ENCODE data around the gene LRRC31.

The LRRC31 gene

GRCh38 chr3:169822540-169822939, 47.2 kb downstream of the LRRC31 start:
- no peak for TF ChIP-seq CTCF (conservative IDR thresholded peaks at IDR 0.05; ENCODE audit: control insufficient read depth, insufficient read depth, low read depth, low read length)
- H3K4me3 ChIP-seq (ENCODE audit: control insufficient read depth, low read depth, low read length): no peak overlapping the region
- no peak for DNase-seq (ENCODE audit: low read depth)

- no peak for DNase-seq (ENCODE audit: low read depth)
- TF ChIP-seq CTCF (conservative IDR thresholded peaks at IDR 0.05; ENCODE audit: control insufficient read depth, insufficient read depth, low read depth, low read length): no peak
- H3K4me3 ChIP-seq (ENCODE audit: control insufficient read depth, low read depth, low read length): no peak overlapping the region
Observed at GRCh38 chr3:169822091-169822490, 47.6 kb downstream of the LRRC31 start.

- H3K4me3 ChIP-seq (ENCODE audit: control insufficient read depth, low read depth, low read length): no peak overlapping the region
- DNase-seq (ENCODE audit: low read depth): no peak
- no peak for TF ChIP-seq CTCF (conservative IDR thresholded peaks at IDR 0.05; ENCODE audit: control insufficient read depth, insufficient read depth, low read depth, low read length)
Observed at GRCh38 chr3:169818316-169818715, 51.4 kb downstream of the LRRC31 start.

GRCh38 chr3:169815590-169816150, 54.1 kb downstream of the LRRC31 start:
- DNase-seq (ENCODE audit: low read depth): no peak
- no peak for TF ChIP-seq CTCF (conservative IDR thresholded peaks at IDR 0.05; ENCODE audit: control insufficient read depth, insufficient read depth, low read depth, low read length)

GRCh38 chr3:169813757-169814517, 55.8 kb downstream of the LRRC31 start:
- TF ChIP-seq CTCF (conservative IDR thresholded peaks at IDR 0.05; ENCODE audit: control insufficient read depth, insufficient read depth, low read depth, low read length): peak; percentile 29
- peak; percentile 12 for DNase-seq (ENCODE audit: low read depth)
- peak overlapping the region; percentile 19 for H3K4me3 ChIP-seq (ENCODE audit: control insufficient read depth, low read depth, low read length)

More at GRCh38 chr3:169815590-169816150, 54.1 kb downstream of the LRRC31 start:
- no peak overlapping the region for H3K4me3 ChIP-seq (ENCODE audit: control insufficient read depth, low read depth, low read length)

- TF ChIP-seq CTCF (conservative IDR thresholded peaks at IDR 0.05; ENCODE audit: control insufficient read depth, insufficient read depth, low read depth, low read length): no peak
- peak overlapping the region; percentile 57 for H3K4me3 ChIP-seq (ENCODE audit: control insufficient read depth, low read depth, low read length)
- no peak for DNase-seq (ENCODE audit: low read depth)
Observed at GRCh38 chr3:169813278-169813677, 56.5 kb downstream of the LRRC31 start.

Measured in fibroblast of mammary gland (primary cell).